ENCODE measurements around the gene OTOP1.

DNA sequence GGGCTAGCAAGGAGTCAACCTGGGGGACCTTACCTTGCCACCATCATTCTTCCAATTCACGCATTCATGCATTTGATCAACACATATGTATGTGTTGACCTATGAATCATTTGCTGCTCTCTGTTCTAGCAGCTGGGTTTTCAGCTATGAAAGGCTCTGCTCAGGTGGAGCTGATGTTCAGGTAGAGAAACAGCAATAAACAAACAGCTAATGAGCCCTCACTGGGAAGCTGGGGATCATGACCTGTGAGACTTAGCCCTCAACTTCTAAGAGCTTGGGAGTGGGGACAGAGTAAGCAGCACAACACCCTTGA is 1.6 kb upstream of the OTOP1 start:
- TF ChIP-seq EZH2 (IDR thresholded peaks at IDR 0.05; ENCODE audit: borderline replicate concordance), result no peak
- TF ChIP-seq, protein P1, sequence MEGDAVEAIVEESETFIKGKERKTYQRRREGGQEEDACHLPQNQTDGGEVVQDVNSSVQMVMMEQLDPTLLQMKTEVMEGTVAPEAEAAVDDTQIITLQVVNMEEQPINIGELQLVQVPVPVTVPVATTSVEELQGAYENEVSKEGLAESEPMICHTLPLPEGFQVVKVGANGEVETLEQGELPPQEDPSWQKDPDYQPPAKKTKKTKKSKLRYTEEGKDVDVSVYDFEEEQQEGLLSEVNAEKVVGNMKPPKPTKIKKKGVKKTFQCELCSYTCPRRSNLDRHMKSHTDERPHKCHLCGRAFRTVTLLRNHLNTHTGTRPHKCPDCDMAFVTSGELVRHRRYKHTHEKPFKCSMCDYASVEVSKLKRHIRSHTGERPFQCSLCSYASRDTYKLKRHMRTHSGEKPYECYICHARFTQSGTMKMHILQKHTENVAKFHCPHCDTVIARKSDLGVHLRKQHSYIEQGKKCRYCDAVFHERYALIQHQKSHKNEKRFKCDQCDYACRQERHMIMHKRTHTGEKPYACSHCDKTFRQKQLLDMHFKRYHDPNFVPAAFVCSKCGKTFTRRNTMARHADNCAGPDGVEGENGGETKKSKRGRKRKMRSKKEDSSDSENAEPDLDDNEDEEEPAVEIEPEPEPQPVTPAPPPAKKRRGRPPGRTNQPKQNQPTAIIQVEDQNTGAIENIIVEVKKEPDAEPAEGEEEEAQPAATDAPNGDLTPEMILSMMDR (IDR thresholded peaks at IDR 0.05; ENCODE audit: poor library complexity), result no peak
- TF ChIP-seq EZH2phosphoT487 (IDR thresholded peaks at IDR 0.05; ENCODE audit: low read depth, severe bottlenecking, unreplicated experiment), result no peak

All from hepatocyte (in vitro differentiated cells).